ENCODE measurements around the gene EGFR. TPM values are rescaled to one million over a fixed set of nuclear protein-coding genes. Genes with fewer than 3 reads are reported as not detected.

Gene EGFR
- total RNA-seq, 2 donors from 2014 or later = 57.8 to 63.4 TPM

DNA sequence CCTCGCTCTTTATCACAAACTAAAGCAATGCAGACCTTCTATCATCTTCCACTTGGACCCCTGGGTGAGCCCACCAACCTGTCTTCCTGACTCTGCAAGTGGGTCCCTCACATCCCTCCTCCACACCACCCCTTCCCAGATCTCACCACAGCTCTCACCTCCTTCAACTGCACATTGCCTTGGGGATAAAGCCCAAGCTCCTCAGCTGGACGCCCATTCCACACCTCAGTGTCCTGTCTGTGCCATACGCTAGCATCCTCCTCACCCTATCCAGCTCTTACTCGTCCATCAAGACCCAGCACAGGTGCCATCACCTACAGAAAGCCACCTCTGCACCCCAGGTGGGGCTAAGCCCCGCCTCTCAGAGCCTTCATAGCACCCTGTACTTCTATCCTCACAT, 205.3 kb downstream of the EGFR start:
- H3K9me3 ChIP-seq = no peaks in the 10 kb centered on the region
- H3K27ac ChIP-seq = no peak overlapping the region
- H3K4me1 ChIP-seq = no peaks in the 10 kb centered on the region
- intact Hi-C loops (cut with DNase I) = no loop called here
- no peak for DNase-seq
- TF ChIP-seq, protein P1, sequence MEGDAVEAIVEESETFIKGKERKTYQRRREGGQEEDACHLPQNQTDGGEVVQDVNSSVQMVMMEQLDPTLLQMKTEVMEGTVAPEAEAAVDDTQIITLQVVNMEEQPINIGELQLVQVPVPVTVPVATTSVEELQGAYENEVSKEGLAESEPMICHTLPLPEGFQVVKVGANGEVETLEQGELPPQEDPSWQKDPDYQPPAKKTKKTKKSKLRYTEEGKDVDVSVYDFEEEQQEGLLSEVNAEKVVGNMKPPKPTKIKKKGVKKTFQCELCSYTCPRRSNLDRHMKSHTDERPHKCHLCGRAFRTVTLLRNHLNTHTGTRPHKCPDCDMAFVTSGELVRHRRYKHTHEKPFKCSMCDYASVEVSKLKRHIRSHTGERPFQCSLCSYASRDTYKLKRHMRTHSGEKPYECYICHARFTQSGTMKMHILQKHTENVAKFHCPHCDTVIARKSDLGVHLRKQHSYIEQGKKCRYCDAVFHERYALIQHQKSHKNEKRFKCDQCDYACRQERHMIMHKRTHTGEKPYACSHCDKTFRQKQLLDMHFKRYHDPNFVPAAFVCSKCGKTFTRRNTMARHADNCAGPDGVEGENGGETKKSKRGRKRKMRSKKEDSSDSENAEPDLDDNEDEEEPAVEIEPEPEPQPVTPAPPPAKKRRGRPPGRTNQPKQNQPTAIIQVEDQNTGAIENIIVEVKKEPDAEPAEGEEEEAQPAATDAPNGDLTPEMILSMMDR (IDR thresholded peaks at IDR 0.05) = no peak
- no peak overlapping the region for H3K9ac ChIP-seq (ENCODE audit: low read depth in 2 of 2, low read length in 2 of 2)
- H3K36me3 ChIP-seq = no peaks in the 10 kb centered on the region
- H3K27me3 ChIP-seq = no peaks in the 10 kb centered on the region
- H3K4me3 ChIP-seq = no peak overlapping the region

DNA sequence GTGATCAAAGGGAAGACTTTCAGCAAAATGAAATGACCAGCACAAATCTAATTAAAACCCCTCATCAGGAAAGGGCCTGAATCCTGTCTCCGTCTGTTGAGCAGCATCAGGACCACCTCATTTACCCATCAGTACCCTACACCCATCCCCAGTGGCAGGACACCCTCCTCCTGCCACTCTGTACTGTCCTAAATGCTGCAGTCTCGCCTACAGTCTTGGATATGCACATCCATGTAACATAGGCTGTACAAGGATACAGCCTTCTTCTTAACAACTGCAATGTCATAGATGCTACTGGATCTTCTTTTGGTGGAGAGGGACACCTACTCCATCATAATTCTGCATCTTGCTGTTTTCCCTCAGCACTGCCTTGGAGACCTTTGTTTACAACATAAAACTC, 206.0 kb downstream of the EGFR start:
- no peaks in the 10 kb centered on the region for H3K9me3 ChIP-seq
- H3K27me3 ChIP-seq = no peaks in the 10 kb centered on the region
- H3K9ac ChIP-seq (ENCODE audit: low read depth in 2 of 2, low read length in 2 of 2) = no peak overlapping the region
- TF ChIP-seq, protein P1 (IDR thresholded peaks at IDR 0.05) = no peak
- H3K4me1 ChIP-seq = no peaks in the 10 kb centered on the region
- H3K36me3 ChIP-seq = no peaks in the 10 kb centered on the region
- H3K27ac ChIP-seq = no peak overlapping the region
- no peak for DNase-seq
- no peak overlapping the region for H3K4me3 ChIP-seq
- intact Hi-C loops (cut with DNase I) = no loop called here

DNA sequence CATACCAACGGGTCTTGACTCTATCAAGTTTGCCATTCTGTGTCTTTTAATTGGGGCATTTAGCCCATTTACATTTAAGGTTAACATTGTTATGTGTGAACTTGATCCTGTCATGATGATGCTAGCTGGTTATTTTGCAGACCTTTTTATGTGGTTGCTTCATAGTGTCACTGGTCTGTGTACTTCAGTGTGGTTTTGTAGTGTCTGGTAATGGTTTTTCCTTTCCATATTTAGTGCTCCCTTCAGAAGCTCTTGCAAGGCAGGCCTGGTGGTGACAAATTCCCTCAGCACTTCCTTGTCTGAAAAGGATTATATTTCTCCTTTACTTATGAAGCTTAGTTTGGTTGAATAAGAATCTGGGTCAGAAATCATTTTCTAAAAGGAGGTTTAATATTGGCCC, 211.2 kb downstream of the EGFR start:
- no peak overlapping the region for H3K27ac ChIP-seq
- TF ChIP-seq, protein P1 (IDR thresholded peaks at IDR 0.05) = no peak
- no peaks in the 10 kb centered on the region for H3K27me3 ChIP-seq
- no peak overlapping the region for H3K4me3 ChIP-seq
- no peak overlapping the region for H3K9ac ChIP-seq (ENCODE audit: low read depth in 2 of 2, low read length in 2 of 2)
- intact Hi-C loops (cut with DNase I) = no loop called here
- no peaks in the 10 kb centered on the region for H3K4me1 ChIP-seq
- no peak for DNase-seq
- no peaks in the 10 kb centered on the region for H3K9me3 ChIP-seq
- no peaks in the 10 kb centered on the region for H3K36me3 ChIP-seq

DNA sequence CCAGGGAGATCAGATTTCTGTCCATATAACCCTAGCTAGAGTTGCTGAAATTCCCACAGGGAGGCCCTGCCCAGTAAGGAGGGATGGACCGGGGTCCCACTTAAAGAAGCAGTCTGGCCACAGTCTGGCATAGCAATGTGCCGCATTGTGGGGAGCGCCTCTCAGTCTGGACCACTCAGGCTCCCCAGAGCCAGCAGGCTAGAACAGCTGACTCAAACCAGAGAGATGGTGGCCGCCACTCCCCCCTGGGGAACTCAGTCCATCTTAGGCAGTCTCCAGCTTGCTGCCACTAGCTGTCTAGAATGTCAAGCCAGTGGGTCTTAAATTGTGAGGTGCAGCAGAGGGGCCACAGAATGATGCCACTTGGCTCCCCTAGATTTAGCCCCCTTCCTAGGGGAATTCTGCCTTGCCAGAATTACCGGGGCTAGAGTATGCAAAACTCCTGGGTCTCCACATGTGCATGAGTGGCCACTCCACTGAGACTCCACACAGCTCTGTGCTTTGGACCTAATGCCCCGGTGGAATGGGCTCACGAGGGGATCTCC, 213.0 kb downstream of the EGFR start:
- no peak overlapping the region for H3K4me3 ChIP-seq
- intact Hi-C loops (cut with DNase I) = no loop called here
- TF ChIP-seq, protein P1 (IDR thresholded peaks at IDR 0.05) = no peak
- no peaks in the 10 kb centered on the region for H3K9me3 ChIP-seq
- no peak for DNase-seq
- no peak overlapping the region for H3K9ac ChIP-seq (ENCODE audit: low read depth in 2 of 2, low read length in 2 of 2)
- no peaks in the 10 kb centered on the region for H3K36me3 ChIP-seq
- H3K27me3 ChIP-seq = no peaks in the 10 kb centered on the region
- no peak overlapping the region for H3K27ac ChIP-seq
- no peaks in the 10 kb centered on the region for H3K4me1 ChIP-seq

DNA sequence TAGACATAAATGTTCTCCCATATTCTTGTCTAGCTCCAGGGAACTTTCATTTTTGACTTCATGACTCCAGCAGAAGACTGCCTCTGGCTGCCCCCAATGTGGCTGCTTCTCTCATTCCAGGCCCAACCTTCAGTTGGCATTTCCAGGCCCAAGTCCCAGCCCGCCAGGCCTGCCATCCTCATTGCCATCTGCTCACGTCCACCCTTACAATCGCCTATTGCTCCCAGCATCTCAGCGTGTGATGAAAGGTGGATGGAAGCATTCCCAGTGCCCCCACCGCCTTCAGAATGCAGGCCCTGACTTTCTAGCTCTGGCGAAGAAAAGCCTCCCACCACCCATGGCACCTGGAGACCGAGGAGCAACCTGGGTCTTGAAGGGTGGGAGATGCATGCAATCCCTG, 214.2 kb downstream of the EGFR start:
- Histone ChIP-seq H3K9ac (ENCODE audit: low read depth in 2 of 2, low read length in 2 of 2) (no peak overlapping the region), H3K4me3 (no peak overlapping the region), H3K4me1 (no peaks in the 10 kb centered on the region), H3K36me3 (no peaks in the 10 kb centered on the region), H3K27ac (no peak overlapping the region), H3K9me3 (no peaks in the 10 kb centered on the region), H3K27me3 (no peaks in the 10 kb centered on the region)
- intact Hi-C loops (cut with DNase I) = no loop called here
- TF ChIP-seq, protein P1 (IDR thresholded peaks at IDR 0.05) = no peak
- no peak for DNase-seq
